ENCODE measurements around the gene SLC25A2. TPM values are rescaled to one million over a fixed set of nuclear protein-coding genes. Genes with fewer than 3 reads are reported as not detected.
A peak's percentile ranks its signal among the peaks of the same experiment; 100 is the strongest.
"Not testable (repeated sequence)": the region's sequence is repeated elsewhere in the genome, so short reads cannot be mapped to it uniquely, and the experiment has no call there.

Gene SLC25A2
- total and polyA plus RNA-seq, 2 of the 13 experiments (the other 11 are each of a cell fraction or from before 2014, with no cell fraction given) = 0.13 TPM; not detected in 1

- peak; percentile 35; the same call in 1 of the 2 replicates for TF ChIP-seq ARID4A (CRISPR knock-in tag; IDR thresholded peaks at IDR 0.05; ENCODE audit: borderline replicate concordance)
These were observed 46.2 kb upstream of the SLC25A2 start, which contains the start of gene PCDHGB1 (continued) for GRCh38 chr5:141349917-141350619.

GRCh38 chr5:141346017-141346416 lies 42.2 kb upstream of the SLC25A2 start:
- POLR2A ChIA-PET; H4K20me1 ChIP-seq (ENCODE audit: insufficient read depth, low read length); ATAC-seq; CTCF ChIA-PET (ENCODE audit: low intra/inter-chr PET ratio, low total read pairs); H3K4me3 ChIP-seq (replicated peaks in 1 of 3; ENCODE audit: insufficient read depth in 1 of 3, low read depth in 2 of 3, low read length in 3 of 3); H3K4me2 ChIP-seq (ENCODE audit: low read depth, low read length); H3K79me2 ChIP-seq (ENCODE audit: insufficient read depth, low read length); H3K27me3 ChIP-seq (ENCODE audit: control insufficient read depth in 1 of 2, insufficient read depth in 2 of 2, low read length in 2 of 2); H3K36me3 ChIP-seq (replicated peaks in 1 of 2; ENCODE audit: control insufficient read depth in 1 of 2, insufficient read depth in 2 of 2, low read length in 2 of 2); H3K4me1 ChIP-seq (ENCODE audit: insufficient read depth, low read length); H3K9ac ChIP-seq (ENCODE audit: insufficient read depth, low read depth, low read length); FAIRE-seq; BruUV-seq (replicated peaks); H3K27ac ChIP-seq (ENCODE audit: extremely low read length, insufficient read depth, low read length); H2AFZ ChIP-seq (ENCODE audit: low read length); DNase-seq (ENCODE audit: low spot score); in situ Hi-C loops (cut with HindIII; ENCODE audit: extremely low pct_ligation_motif_present, low pct_unique_long_range_greater_than_20kb); intact Hi-C loops (cut with micrococcal nuclease; ENCODE audit: unreplicated experiment): not testable (repeated sequence)
- peaks cover 24% of the 10 kb centered on the region for H3K9me3 ChIP-seq (ENCODE audit: low read length)
- 76% methylated on average over 7 of the region's 35 CpGs for WGBS (ENCODE audit: low lambda C conversion rate)
